ENCODE data around the gene RNF151.
A peak's percentile ranks its signal among the peaks of the same experiment; 100 is the strongest.

GRCh38 chr16:1982991-1983543 lies 16.4 kb downstream of the RNF151 start:
- TF ChIP-seq CTCF (IDR thresholded peaks at IDR 0.05) (peak in 1 of 5 experiments; percentile 3), POLR2AphosphoS5 (IDR thresholded peaks at IDR 0.05) (no peak), POLR2A (IDR thresholded peaks at IDR 0.05) (no peak)

Measured in transverse colon (tissue), 4 donors.